ENCODE measurements around the gene NDUFV3.
A peak's percentile ranks its signal among the peaks of the same experiment; 100 is the strongest.
"Not testable (repeated sequence)": the region's sequence is repeated elsewhere in the genome, so short reads cannot be mapped to it uniquely, and the experiment has no call there.

The NDUFV3 gene

DNA sequence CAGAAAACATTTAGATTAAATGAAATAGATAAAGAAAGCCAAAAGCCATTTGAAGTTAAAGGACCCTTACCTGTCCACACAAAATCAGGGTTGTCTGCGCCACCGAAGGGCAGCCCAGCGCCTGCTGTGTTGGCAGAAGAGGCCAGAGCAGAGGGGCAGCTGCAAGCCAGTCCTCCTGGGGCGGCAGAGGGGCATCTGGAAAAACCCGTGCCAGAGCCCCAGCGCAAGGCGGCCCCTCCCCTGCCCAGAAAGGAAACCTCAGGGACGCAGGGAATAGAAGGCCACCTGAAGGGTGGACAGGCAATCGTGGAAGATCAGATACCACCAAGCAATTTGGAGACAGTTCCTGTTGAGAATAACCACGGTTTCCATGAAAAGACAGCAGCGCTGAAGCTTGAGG lies 10.7 kb downstream of the NDUFV3 start:
- no peak for DNase-seq

- DNase-seq: no peak
These were observed 12.1 kb downstream of the NDUFV3 start for GRCh38 chr21:42905195-42905594.

DNA sequence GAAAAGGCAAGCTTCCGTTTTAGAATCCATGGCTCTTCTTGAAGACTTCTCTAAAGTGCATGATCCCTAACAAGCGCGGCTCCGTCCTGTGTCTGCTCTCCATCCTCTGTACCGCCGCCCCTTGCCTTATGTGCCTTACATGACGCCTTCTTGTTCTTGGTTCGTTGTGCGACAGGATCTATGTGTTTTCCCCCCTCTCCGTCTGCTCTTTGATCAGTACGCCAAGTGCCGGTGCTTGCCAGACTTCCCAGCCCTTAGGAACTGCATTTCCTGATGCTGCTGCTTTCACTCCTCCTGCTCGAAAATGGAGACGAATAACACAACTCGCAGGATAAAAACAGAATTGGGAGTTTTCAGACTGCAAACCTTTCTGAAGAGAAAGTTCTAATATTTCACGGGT lies 13.1 kb downstream of the NDUFV3 start:
- no peak for DNase-seq

DNA sequence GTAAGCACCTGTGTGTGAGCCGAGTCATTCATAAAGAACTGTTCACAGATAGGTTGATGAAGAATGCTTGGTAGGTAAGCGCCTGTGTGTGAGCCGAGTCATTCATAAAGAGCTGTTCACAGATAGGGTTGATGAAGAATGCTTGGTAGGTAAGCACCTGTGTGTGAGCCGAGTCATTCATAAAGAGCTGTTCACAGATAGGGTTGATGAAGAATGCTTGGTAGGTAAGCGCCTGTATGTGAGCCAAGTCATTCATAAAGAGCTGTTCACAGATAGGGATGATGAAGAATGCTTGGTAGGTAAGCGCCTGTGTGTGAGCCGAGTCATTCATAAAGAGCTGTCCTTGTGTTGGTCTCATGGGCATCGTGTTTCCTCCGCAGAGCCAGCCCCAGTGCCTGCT lies 15.4 kb downstream of the NDUFV3 start:
- DNase-seq: not testable (repeated sequence)

- DNase-seq: not testable (repeated sequence)
These were observed 18.8 kb downstream of the NDUFV3 start for GRCh38 chr21:42911920-42912319.

GRCh38 chr21:42913476-42913875 lies 20.4 kb downstream of the NDUFV3 start:
- no peak for DNase-seq

DNA sequence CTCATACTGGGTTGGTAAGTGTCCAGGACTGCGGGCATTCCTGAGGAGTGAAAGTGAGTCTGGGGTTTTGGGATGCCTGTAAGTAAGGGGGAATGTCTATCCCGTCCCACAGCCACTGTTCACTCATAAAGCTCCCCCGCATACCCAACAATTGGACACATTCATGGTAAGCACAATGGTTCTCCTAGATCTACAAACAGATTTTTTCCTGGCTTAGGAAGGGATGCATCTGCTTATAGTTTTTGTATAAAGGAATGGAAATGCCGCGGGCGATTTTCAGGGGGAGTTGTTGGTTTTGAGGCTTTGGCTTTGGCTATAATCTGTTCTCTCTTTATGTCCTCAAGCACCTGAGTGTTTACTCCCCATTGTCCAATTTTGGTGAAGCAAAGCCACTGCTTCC lies 25.2 kb downstream of the NDUFV3 start:
- DNase-seq: no peak

GRCh38 chr21:42921927-42922326 lies 28.8 kb downstream of the NDUFV3 start:
- no peak for DNase-seq

DNA sequence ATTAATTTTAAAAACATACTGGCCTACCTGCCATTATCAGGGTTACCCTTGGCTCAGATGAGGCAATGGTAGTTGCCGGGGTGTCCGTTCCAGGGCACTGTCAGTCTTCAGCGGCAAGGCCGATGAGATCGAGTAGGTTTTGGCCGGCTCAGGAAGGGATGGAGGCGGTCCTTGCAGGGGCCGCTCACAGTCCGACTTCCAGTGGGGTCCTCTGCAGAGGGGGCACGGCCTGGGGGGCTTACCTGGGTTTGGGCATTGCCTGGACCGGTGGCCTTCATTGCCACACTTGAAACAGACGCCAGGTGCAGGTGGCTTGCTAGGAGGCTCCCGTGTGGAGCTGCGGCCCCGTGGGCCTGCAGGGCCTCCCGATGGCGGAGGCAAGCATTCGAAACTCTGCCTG lies 29.8 kb downstream of the NDUFV3 start:
- DNase-seq: no peak

GRCh38 chr21:42923553-42924432 lies 30.7 kb downstream of the NDUFV3 start:
- peak; percentile 86 to 88 (median 88) for DNase-seq

- DNase-seq: no peak
These were observed 31.3 kb downstream of the NDUFV3 start for GRCh38 chr21:42924433-42924751.

DNA sequence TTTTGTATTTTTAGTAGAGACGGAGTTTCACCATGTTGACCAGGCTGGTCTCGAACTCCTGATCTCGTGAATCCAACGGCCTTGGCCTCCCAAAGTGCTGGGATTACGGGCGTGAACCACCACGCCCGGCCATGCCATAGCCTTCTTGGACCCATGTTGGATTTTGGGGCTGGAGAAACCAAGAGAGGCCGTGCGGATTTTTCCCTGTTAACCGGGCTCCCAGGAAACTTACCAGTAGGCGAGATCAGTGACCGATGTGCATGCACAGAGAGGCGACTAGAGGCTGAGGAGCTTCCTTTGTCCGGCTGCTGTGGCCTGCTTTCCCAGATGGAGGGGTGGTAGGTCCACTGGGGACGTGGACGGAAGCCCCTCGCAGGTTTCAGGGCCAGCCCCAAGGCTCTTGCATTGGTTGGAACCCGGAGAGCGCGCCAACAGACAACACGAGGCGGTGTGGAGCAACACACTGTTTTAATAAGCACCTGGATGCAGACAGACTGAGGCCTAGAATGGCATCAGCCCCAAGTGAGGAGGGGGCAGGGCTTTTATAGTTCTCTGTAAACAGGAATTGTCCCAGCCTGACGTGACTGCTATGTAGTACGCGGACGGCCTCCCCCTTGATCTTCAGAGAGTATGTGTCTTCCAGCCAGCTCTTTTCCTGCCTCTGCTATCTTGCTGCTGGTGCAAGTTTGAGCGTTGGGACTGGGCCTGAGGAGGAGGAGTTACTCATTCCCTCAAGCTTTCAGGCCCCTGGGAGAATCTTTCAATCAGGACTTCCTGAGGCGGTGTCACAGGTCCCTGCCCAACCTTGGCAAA lies 32.2 kb downstream of the NDUFV3 start, which contains the start of gene ERVH48-1:
Gene ERVH48-1, minus strand, starts transcription at position 517 of the 813 bp plus-strand sequence. CDS start 6,624 bp downstream, outside the sequence.
- DNase-seq: no peak

DNA sequence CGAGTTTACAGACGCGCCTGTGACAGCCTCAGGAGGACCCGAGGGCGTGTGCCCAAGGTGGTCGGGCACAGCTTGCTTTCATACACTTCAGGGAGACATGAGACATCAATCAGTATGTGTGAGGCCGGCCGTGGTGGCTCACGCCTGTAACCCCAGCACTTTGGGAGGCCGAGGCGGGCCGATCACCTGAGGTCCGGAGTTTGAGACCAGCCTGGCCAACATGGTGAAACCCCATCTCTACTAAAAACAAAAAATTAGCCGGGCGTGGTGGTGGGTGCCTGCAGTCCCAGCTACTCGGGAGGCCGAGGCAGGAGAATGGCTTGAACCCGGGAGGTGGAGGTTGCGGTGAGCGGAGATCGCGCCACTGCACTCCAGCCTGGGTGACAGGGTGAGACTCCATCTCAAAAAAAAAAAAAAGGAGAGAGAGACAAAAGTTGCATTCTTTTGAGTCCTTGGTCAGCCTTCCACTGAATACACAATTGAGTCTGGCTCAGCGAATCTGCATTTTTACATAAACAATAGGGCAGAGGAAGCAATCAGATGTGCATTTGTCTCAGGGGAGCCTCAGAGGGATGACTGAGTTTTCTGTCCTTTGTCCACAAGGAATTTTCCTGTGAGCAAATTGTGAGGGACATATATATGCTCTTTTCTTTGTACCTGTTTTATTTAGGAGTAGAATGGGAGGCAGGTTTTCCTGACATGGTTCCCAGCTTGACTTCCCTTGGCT lies 34.5 kb downstream of the NDUFV3 start:
- not testable (repeated sequence) for DNase-seq

DNA sequence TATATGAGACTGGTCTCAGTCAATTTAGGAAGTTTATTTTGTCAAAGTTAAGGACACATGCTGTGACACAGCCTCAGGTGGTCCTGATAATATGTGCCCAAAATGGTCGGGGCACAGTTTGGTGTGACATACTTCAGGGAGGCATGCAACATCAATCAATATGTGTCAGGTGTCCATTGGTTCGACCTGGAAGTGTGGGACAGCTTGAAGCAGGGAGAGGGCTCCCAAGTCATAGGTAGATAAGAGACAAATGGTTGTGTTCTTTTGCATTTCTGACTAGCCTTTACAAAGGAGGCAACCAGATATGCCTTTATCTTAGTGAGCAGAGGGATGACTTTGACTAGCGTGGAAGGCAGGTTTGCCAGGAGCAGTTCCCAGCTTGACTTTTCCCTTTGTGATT lies 36.9 kb downstream of the NDUFV3 start:
- no peak for DNase-seq

GRCh38 chr21:42931560-42932235 lies 38.6 kb downstream of the NDUFV3 start:
- DNase-seq: no peak

DNA sequence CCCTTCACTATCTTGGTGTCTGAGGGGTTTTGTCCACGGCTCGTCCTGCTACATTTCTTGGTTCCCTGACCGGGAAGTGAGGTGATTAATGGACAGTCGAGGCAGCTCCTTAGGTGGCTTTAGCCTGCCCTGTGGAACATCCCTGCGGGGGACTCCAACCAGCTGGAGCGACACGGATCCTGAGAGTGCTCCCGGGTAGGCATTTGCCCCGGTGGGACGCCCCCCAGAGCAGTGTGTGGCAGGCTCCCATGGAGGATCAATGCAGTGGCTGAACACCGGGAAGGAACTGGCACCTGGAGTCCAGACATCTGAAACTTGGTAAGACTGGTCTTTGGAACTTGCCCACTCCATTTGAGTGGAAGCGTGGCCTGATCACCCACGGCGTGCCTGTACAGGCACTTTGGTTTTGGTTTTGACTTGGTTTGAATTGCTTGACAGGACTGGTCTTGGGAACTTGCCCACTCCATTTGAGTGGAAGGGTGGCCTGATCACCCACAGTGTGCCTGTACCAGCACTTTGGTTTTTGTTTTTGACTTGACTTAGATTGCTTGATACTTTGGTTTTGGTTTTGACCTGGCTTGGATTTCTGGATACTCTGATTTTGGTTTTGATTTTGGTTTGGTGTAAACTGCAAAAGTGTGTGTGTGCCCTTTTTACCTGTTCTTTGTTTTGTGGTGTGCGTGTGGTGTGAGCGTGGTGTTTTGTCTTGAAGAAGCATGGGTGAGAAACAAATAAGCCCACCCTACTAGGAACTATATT lies 39.4 kb downstream of the NDUFV3 start:
- not testable (repeated sequence) for DNase-seq

DNA sequence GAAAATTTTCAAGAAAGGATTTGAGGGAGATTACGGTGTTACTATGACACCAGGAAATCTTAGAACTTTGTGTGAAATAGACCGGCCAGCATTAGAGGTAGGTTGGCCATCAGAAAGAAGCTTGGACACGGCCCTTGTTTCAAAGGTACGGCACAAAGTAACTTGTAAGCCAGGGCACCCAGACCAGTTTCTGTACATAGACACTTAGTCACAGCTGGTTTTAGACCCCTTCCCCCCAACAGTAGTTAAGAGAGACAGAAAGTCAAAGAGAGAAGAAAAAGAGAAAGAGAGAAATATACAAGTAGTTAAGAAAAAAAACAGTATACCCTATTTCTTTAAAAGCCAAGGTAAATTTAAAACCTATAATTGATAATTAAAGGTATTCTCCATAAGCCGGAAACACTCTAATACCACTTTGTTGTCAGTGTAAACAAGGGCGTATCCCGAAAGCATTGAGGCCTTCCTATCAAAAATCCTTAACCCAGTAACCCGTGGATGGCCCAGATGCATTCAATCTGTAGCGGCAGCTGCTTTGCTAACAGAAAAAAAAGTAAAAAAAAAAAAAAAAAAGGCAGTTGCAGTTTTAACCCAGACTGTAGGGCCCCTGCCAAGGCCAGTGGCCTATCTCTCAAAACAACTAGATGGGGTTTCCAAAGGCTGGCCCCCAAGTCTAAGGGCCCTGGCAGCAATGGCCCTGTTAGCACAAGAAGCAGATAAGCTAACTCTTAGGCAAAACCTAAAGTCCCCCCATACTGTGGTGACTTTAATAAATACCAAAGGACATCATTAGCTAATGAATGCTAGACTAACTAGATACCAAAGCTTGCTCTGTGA lies 40.2 kb downstream of the NDUFV3 start:
- not testable (repeated sequence) for DNase-seq

GRCh38 chr21:42933973-42934372 lies 40.9 kb downstream of the NDUFV3 start:
- DNase-seq: not testable (repeated sequence)

DNA sequence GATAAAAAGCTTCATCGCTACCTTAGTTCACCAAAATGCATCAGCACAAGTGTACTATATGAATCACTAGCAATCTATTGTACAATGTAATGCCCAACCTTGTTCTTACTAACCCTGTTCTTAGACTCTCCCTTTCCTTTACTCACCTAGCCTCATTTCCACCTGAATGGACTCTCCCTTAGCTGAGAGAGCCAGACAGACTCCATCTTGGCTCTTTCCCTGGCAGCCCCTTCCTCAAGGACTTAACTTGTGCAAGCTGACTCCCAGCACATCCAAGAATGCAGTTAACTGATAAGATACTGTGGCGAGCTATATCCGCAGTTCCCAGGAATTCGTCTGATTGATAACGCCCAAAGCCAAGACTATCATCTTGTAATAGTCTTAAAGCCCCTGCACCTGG lies 43.3 kb downstream of the NDUFV3 start:
- not testable (repeated sequence) for DNase-seq

GRCh38 chr21:42937034-42937940 lies 44.2 kb downstream of the NDUFV3 start:
- not testable (repeated sequence) for DNase-seq
